Fibroblast of lung (primary cell): ENCODE measurements around the gene RASA4. TPM values are rescaled to one million over a fixed set of nuclear protein-coding genes. Genes with fewer than 3 reads are reported as not detected.
"Not testable (repeated sequence)": the region's sequence is repeated elsewhere in the genome, so short reads cannot be mapped to it uniquely, and the experiment has no call there.

ENCODE experiments used
- DNase-seq, 2 donors: peaks; one replicate each; pipeline versions ENCODE4 v3.0.0 to v3.0.0-alpha.2; 2010; ENCODE audit warnings: low read depth in 2 of 2
- H2AFZ ChIP-seq: 2 replicates; pipeline ENCODE4 v1.5.1; 2012; ENCODE audit warnings: low read length, control low read depth, inconsistent platforms
- H3K27ac ChIP-seq: 2 replicates; pipeline ENCODE4 v1.5.1; 2011; ENCODE audit warnings: low read length, control low read depth; ENCODE audit not compliant: insufficient read depth
- H3K27me3 ChIP-seq: 2 replicates; pipeline ENCODE4 v1.5.1; 2011; ENCODE audit warnings: mild to moderate bottlenecking, low read length; ENCODE audit not compliant: control insufficient read depth, insufficient read depth
- H3K36me3 ChIP-seq: 2 replicates; pipeline ENCODE4 v1.5.1; 2011; ENCODE audit warnings: low read length; ENCODE audit not compliant: control insufficient read depth, insufficient read depth
- H3K4me1 ChIP-seq: 2 replicates; pipeline ENCODE4 v1.5.1; 2011; ENCODE audit warnings: low read length; ENCODE audit not compliant: control insufficient read depth, insufficient read depth; ENCODE audit errors: extremely low read depth
- H3K4me2 ChIP-seq: 2 replicates; pipeline ENCODE4 v1.5.1; 2011; ENCODE audit warnings: low read length, control low read depth; ENCODE audit not compliant: insufficient read depth; ENCODE audit errors: extremely low read depth
- H3K4me3 ChIP-seq, 4 experiments: fragments of 200-600 bp in 1 of 4; sonication (generic) in 1 of 4; replicated peaks in 1 of 4; 2 replicates each; pipeline ENCODE4 v1.5.1; 2011 to 2016; ENCODE audit warnings: low read length in 4 of 4, low read depth in 3 of 4, mild to moderate bottlenecking in 3 of 4, control low read depth in 2 of 4, inconsistent platforms in 1 of 4, mixed read lengths in 1 of 4; ENCODE audit not compliant: insufficient read depth in 1 of 4; ENCODE audit errors: control extremely low read depth in 1 of 4
- H3K79me2 ChIP-seq: 2 replicates; pipeline ENCODE4 v1.5.1; 2012; ENCODE audit warnings: mild to moderate bottlenecking, low read length, inconsistent platforms; ENCODE audit not compliant: control insufficient read depth, insufficient read depth
- H3K9ac ChIP-seq: 2 replicates; pipeline ENCODE4 v1.5.1; 2011; ENCODE audit warnings: mild to moderate bottlenecking, low read length, control low read depth; ENCODE audit not compliant: insufficient read depth
- H3K9me3 ChIP-seq: 2 replicates; pipeline ENCODE4 v1.5.1; 2012; ENCODE audit warnings: low read depth, low read length; ENCODE audit not compliant: control insufficient read depth, insufficient read depth
- H4K20me1 ChIP-seq: 2 replicates; pipeline ENCODE4 v1.5.1; 2011; ENCODE audit warnings: low read length; ENCODE audit not compliant: control insufficient read depth, insufficient read depth; ENCODE audit errors: extremely low read depth
- polyA plus RNA-seq, 2 donors: library from polyadenylated mRNA; depleted of rRNA in 1 of 2; stranded (reverse) in 1 of 2; unstranded in 1 of 2; fragments of >200 nt; gene quantifications; 2 replicates each; pipeline ENCODE4 v1.2.1, GENCODE V29; 2011 to 2012; ENCODE audit warnings: missing spikeins in 1 of 2
- total RNA-seq: library from RNA; depleted of rRNA; stranded (reverse); fragments of >200 nt; gene quantifications from 2 replicates; pipeline ENCODE4 v1.2.1, GENCODE V29; 2014

The RASA4 gene
- total and polyA plus RNA-seq, 2 donors (not counting 1 experiment from before 2014, with no cell fraction given), result 2.1 to 4.5 TPM

GRCh38 chr7:102524803-102525202, 91.8 kb downstream of the RASA4 start:
- H3K79me2 ChIP-seq, H3K36me3 ChIP-seq, H3K9me3 ChIP-seq, H4K20me1 ChIP-seq, H3K4me1 ChIP-seq, H3K9ac ChIP-seq, H3K27me3 ChIP-seq, H2AFZ ChIP-seq, DNase-seq, H3K4me3 ChIP-seq, H3K4me2 ChIP-seq, H3K27ac ChIP-seq: not testable (repeated sequence)

Other genes with a start within 250 kb of the RASA4 start
- 12.3 and 16.3 TPM in 2 replicates for gene PRKRIP1, start 220.4 kb downstream of the RASA4 start, total RNA-seq
- 12.4 and 13.8 TPM in 2 replicates for gene PRKRIP1, start 220.4 kb downstream of the RASA4 start, polyA plus RNA-seq
- gene ORAI2, start 183.2 kb downstream of the RASA4 start, total RNA-seq, result 14.9 and 26.6 TPM in 2 replicates
- gene ORAI2, start 183.2 kb downstream of the RASA4 start, polyA plus RNA-seq, result 20.3 and 22.1 TPM in 2 replicates
- gene ALKBH4, start 151.9 kb downstream of the RASA4 start, total RNA-seq, result 11.6 and 13.2 TPM in 2 replicates
- gene ALKBH4, start 151.9 kb downstream of the RASA4 start, polyA plus RNA-seq, result 3.7 and 4.3 TPM in 2 replicates
- gene LRWD1, start 151.8 kb downstream of the RASA4 start, total RNA-seq, result 14.5 and 18.7 TPM in 2 replicates
- 7.4 and 12.1 TPM in 2 replicates for gene LRWD1, start 151.8 kb downstream of the RASA4 start, polyA plus RNA-seq
- 27.0 and 37.2 TPM in 2 replicates for gene POLR2J, start 137.8 kb downstream of the RASA4 start, total RNA-seq
- gene POLR2J, start 137.8 kb downstream of the RASA4 start, polyA plus RNA-seq, result 55.3 and 91.2 TPM in 2 replicates
- 1.5 and 2.1 TPM in 2 replicates for gene RASA4B, start 99.0 kb downstream of the RASA4 start, total RNA-seq
- gene RASA4B, start 99.0 kb downstream of the RASA4 start, polyA plus RNA-seq, result 0.68 and 1.4 TPM in 2 replicates
- gene UPK3BL2, start 73.1 kb downstream of the RASA4 start, total RNA-seq, result 1.0 and 3.8 TPM in 2 replicates
- gene UPK3BL2, start 73.1 kb downstream of the RASA4 start, polyA plus RNA-seq, result 1.4 and 1.9 TPM in 2 replicates
- not detected in 2 replicates for gene SPDYE2, start 65.5 kb downstream of the RASA4 start, total RNA-seq
- not detected in 2 replicates for gene SPDYE2, start 65.5 kb downstream of the RASA4 start, polyA plus RNA-seq
- gene POLR2J3, start 44.2 kb downstream of the RASA4 start, total RNA-seq, result 19.5 and 28.6 TPM in 2 replicates
- 29.3 and 42.5 TPM in 2 replicates for gene POLR2J3, start 44.2 kb downstream of the RASA4 start, polyA plus RNA-seq
- gene UPK3BL1, start 26.0 kb upstream of the RASA4 start, total RNA-seq, result 5.4 and 9.8 TPM in 2 replicates
- 0.21 and 2.3 TPM in 2 replicates for gene UPK3BL1, start 26.0 kb upstream of the RASA4 start, polyA plus RNA-seq
- not detected in 2 replicates for gene SPDYE2B, start 33.6 kb upstream of the RASA4 start, total RNA-seq
- gene SPDYE2B, start 33.6 kb upstream of the RASA4 start, polyA plus RNA-seq, result not detected in 2 replicates
- gene POLR2J2, start 54.9 kb upstream of the RASA4 start, total RNA-seq, result 1.5 and 2.1 TPM in 2 replicates
- gene POLR2J2, start 54.9 kb upstream of the RASA4 start, polyA plus RNA-seq, result 1.1 and 1.4 TPM in 2 replicates
- gene FAM185A, start 132.2 kb upstream of the RASA4 start, total RNA-seq, result 8.2 and 9.9 TPM in 2 replicates
- 3.1 and 4.0 TPM in 2 replicates for gene FAM185A, start 132.2 kb upstream of the RASA4 start, polyA plus RNA-seq